AG09309 (cell line): ENCODE results near the gene CDK2AP2.
"Not testable (repeated sequence)": the region's sequence is repeated elsewhere in the genome, so short reads cannot be mapped to it uniquely, and the experiment has no call there.

Experiments
- DNase-seq: peaks from one replicate; pipeline ENCODE4 v3.0.0-alpha.2; 2010; ENCODE audit warnings: low read depth
- H3K4me3 ChIP-seq: 2 replicates; pipeline ENCODE4 v1.5.1; 2011; ENCODE audit warnings: mild to moderate bottlenecking, low read depth, low read length, moderate library complexity; ENCODE audit not compliant: control insufficient read depth
- TF ChIP-seq, protein P1 (sequence below): IDR thresholded peaks from 2 replicates; pipeline ENCODE4 v1.5.1; 2011; ENCODE audit warnings: mild to moderate bottlenecking, low read depth, low read length, inconsistent platforms; ENCODE audit not compliant: insufficient read depth, control insufficient read depth; ENCODE audit errors: missing control alignments

CDK2AP2 gene, protein sequence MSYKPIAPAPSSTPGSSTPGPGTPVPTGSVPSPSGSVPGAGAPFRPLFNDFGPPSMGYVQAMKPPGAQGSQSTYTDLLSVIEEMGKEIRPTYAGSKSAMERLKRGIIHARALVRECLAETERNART

DNA sequence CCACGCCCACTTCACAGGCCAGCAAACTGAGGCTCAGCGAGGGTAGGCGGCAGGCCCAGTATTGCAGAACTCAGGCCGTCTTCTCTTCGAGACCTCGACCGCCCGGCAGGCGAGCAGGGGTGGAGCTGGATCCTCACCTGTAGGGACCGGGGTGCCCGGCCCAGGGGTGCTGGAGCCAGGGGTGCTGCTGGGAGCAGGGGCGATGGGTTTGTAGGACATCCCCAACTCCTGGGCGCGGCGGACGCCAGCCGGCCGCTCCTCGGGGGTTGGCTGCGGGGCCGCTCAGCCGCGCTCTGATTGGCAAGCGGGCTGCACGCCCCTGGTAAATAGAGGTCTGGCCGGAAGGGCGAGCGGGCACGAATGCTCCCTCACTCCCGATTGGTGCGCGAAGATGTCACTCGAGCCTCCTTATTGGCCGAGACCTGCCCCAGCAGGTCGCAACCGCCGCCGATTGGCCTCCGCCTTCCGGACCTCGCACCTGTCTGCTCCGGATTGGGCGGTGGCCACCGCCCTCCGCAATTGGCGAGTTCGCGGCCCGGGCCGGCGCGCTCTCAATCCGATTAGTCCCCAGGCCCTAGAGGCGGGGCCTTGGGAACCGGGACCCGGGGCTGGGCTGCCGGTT, at the start of gene CDK2AP2:
CDK2AP2 (minus strand) TSS at position 299 of the 622 bp plus-strand sequence; CDS start at position 219, 80 bp downstream.
- TF ChIP-seq, protein P1, sequence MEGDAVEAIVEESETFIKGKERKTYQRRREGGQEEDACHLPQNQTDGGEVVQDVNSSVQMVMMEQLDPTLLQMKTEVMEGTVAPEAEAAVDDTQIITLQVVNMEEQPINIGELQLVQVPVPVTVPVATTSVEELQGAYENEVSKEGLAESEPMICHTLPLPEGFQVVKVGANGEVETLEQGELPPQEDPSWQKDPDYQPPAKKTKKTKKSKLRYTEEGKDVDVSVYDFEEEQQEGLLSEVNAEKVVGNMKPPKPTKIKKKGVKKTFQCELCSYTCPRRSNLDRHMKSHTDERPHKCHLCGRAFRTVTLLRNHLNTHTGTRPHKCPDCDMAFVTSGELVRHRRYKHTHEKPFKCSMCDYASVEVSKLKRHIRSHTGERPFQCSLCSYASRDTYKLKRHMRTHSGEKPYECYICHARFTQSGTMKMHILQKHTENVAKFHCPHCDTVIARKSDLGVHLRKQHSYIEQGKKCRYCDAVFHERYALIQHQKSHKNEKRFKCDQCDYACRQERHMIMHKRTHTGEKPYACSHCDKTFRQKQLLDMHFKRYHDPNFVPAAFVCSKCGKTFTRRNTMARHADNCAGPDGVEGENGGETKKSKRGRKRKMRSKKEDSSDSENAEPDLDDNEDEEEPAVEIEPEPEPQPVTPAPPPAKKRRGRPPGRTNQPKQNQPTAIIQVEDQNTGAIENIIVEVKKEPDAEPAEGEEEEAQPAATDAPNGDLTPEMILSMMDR = no peak
- H3K4me3 ChIP-seq = peak within 1 kb of the TSS; percentile 86
- DNase-seq = peak; percentile 98

DNA sequence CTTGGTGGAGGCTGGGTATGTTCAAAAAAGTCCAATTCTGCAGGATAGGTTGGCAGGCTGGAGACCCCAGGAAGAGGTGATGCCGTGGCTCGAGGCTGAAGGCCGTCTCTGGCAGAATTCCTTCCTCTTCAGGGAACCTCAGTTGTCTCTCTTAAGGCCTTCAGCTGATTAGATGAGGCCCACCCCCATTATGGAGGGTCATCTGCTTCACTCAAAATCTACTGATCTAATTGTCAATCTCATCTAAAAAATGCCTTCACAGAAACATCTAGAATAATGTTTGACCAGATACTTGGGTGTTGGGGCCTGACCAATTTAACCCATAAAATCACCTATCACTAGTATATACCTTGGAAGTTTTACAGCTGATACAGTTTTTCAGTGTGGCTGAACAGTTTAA, 48.3 kb upstream of the CDK2AP2 start:
- no peak for DNase-seq
- TF ChIP-seq, protein P1 = no peak

DNA sequence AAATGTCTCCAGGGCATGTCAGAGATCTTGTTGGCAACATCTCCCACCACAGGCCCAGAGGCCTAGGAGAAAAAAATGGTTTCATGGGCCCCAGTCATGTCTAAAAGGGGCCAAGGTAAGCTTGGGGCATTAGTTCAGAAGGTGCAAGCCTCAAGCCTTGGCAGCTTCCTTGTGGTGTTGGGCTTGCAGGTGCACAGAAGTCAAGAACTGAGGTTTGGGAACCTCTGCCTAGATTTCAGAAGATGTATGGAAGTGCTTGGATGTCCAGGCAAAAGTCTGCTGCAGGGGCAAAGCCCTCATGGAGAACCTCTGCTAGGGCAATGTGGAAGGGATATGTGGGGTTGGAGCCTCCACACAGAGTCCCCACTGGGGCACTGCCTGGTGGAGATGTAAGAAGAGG, 43.7 kb upstream of the CDK2AP2 start:
- not testable (repeated sequence) for DNase-seq, H3K4me3 ChIP-seq

More for the DNA sequence above, 48.3 kb upstream of the CDK2AP2 start:
- no peak overlapping the region for H3K4me3 ChIP-seq

DNA sequence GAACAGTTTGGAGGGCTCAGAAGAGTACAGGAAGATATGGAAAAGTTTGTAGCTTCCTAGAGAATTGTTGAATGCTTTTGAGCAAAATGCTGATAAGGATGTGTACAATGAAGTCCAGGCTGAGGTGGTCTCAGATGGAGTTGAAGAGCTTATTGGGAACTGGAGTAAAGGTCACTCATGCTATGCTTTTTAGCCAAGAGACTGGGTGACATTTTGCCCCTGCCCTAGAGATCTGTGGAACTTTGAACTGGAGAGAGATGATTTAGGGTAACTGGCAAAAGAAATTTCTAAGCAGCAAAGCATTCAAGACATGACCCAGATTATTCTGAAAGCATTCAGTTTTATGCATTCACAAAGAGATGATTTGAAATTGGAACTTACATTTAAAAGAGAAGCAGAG, 43.2 kb upstream of the CDK2AP2 start:
- no peak overlapping the region for H3K4me3 ChIP-seq
- no peak for DNase-seq
- TF ChIP-seq, protein P1 = no peak

DNA sequence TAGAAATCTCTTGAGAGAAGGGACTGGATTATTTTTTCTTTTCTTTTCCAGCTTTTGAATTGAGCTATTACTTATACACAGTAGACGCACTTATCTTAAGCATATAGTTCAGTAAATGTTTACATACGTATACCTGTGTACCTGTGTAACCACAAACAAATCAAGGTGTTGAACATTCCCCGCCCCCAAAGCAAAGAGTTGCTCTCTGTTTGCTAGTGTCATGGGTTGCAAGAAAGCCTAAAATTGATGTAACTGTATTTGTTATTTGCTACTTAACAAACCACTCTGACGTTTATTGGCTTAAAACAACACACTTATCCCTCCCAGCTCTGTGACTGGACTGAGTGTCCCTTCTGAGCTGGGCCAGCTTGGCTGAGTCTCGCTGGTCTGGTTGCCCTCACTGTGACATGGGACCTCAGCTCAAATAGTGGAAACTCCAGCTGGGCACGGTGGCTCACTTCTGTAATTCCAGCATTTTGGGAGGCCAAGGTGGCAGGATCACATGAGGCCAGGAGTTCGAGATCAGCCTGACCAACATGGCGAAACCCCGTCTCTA, 40.7 kb upstream of the CDK2AP2 start:
- TF ChIP-seq, protein P1 = no peak
- DNase-seq = no peak
- H3K4me3 ChIP-seq = no peak overlapping the region

DNA sequence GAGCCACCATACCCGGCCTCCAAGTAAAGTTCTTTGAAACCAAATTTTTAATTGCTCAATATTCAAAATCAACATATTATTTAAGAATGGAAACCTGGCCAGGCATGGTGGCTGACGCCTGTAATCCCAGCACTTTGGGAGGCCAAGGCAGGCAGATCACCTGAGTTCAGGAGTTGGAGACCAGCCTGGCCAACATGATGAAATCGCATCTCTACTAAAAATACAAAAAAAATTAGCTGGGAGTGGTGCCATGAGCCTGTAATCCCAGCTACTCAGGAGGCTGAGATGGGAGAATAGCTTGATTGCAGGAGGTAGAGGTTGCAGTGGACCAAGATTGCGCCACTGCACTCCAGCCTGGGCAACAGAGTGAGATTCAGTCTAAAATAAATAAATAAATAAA, 40.1 kb upstream of the CDK2AP2 start:
- not testable (repeated sequence) for DNase-seq, H3K4me3 ChIP-seq

DNA sequence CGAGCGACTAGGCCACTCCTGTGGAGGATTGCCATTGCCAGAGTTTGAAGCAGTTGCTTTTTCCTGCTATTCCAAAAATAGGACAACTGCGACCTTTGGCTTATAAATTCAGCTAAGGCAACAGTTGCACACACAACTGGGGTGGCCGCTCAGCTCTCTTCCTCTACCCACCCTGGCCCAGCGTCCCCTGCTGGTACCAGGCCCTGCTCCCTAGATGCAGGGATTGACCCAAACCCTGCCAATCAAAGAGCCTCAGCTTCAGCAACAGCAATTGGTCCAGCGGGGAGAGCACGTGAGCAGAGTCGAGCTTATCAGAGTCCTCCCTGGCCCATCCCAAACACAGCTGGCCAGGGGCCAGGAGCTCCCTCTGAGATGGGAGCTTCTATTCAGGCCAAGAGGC, 37.3 kb upstream of the CDK2AP2 start:
- no peak overlapping the region for H3K4me3 ChIP-seq
- TF ChIP-seq, protein P1 = no peak
- no peak for DNase-seq
